Kidney epithelial cell (primary cell): Measurements from ENCODE around the gene SLC2A13. TPM values are rescaled to one million over a fixed set of nuclear protein-coding genes. Genes with fewer than 3 reads are reported as not detected.

Experiments used
- DNase-seq: peaks from one replicate; pipeline ENCODE4 v3.0.0-alpha.2; 2010; ENCODE audit warnings: low read depth
- H3K27me3 ChIP-seq: 2 replicates; pipeline ENCODE4 v1.6.0; 2011; ENCODE audit warnings: low read length; ENCODE audit not compliant: control insufficient read depth, insufficient read depth
- H3K36me3 ChIP-seq: 2 replicates; pipeline ENCODE4 v1.5.1; 2011; ENCODE audit warnings: low read length; ENCODE audit not compliant: control insufficient read depth, insufficient read depth
- H3K4me3 ChIP-seq: 2 replicates; pipeline ENCODE4 v1.5.1; 2011; ENCODE audit warnings: low read depth, mild to moderate bottlenecking, control low read depth, low read length
- CTCF ChIP-seq: IDR thresholded peaks from 2 replicates; pipeline ENCODE4 v1.5.1; 2011; ENCODE audit warnings: mild to moderate bottlenecking, moderate library complexity, low read length, control low read depth, inconsistent platforms; ENCODE audit not compliant: insufficient read depth, poor library complexity, severe bottlenecking
- total RNA-seq: library from RNA; depleted of rRNA; stranded (reverse); fragments of >200 nt; gene quantifications from 2 replicates; pipeline ENCODE4 v1.2.3, GENCODE V29; 2015

SLC2A13 gene
- total RNA-seq, 1 donor from 2014 or later: 6.8 TPM

GRCh38 chr12:40093512-40093911 lies 12.4 kb downstream of the SLC2A13 start:
- Histone ChIP-seq H3K36me3 (no peaks in the 10 kb centered on the region), H3K27me3 (no peaks in the 10 kb centered on the region), H3K4me3 (no peak overlapping the region)
- no peak for TF ChIP-seq CTCF
- no peak for DNase-seq

- no peak overlapping the region for H3K4me3 ChIP-seq
- H3K27me3 ChIP-seq: no peaks in the 10 kb centered on the region
- TF ChIP-seq CTCF: no peak
- no peak for DNase-seq
- H3K36me3 ChIP-seq: no peaks in the 10 kb centered on the region
Measured at GRCh38 chr12:40086471-40086870, 19.4 kb downstream of the SLC2A13 start.

GRCh38 chr12:40078266-40078665 lies 27.6 kb downstream of the SLC2A13 start:
- Histone ChIP-seq H3K36me3 (no peaks in the 10 kb centered on the region), H3K27me3 (no peaks in the 10 kb centered on the region), H3K4me3 (no peak overlapping the region)
- no peak for TF ChIP-seq CTCF
- DNase-seq: no peak

GRCh38 chr12:40075458-40075857 lies 30.4 kb downstream of the SLC2A13 start:
- Histone ChIP-seq H3K4me3 (no peak overlapping the region), H3K27me3 (no peaks in the 10 kb centered on the region), H3K36me3 (no peaks in the 10 kb centered on the region)
- TF ChIP-seq CTCF: no peak
- DNase-seq: no peak

GRCh38 chr12:40068416-40068815 lies 37.5 kb downstream of the SLC2A13 start:
- TF ChIP-seq CTCF: no peak
- DNase-seq: no peak
- Histone ChIP-seq H3K27me3 (no peaks in the 10 kb centered on the region), H3K4me3 (no peak overlapping the region), H3K36me3 (no peaks in the 10 kb centered on the region)

- no peak for DNase-seq
Measured at GRCh38 chr12:40065636-40066035, 40.2 kb downstream of the SLC2A13 start.

More at GRCh38 chr12:40065636-40066035, 40.2 kb downstream of the SLC2A13 start:
- H3K4me3 ChIP-seq: no peak overlapping the region
- no peaks in the 10 kb centered on the region for H3K36me3 ChIP-seq
- no peaks in the 10 kb centered on the region for H3K27me3 ChIP-seq
- TF ChIP-seq CTCF: no peak
